Head of caudate nucleus (tissue), 42 donors: ENCODE results near the gene BCL2L11.
A peak's percentile ranks its signal among the peaks of the same experiment; 100 is the strongest.

Experiments
- DNase-seq, 42 donors: peaks; one replicate each; pipeline versions ENCODE4 v3.0.0 to v3.0.0-alpha.2; 2020 to 2021; ENCODE audit warnings: mixed read lengths in 7 of 42
- intact Hi-C: fragments of 100-400 bp; cut with DNase I; formaldehyde crosslinking; loops from one replicate; pipeline ENCODE4 v1.15.0; 2022

BCL2L11 gene

DNA sequence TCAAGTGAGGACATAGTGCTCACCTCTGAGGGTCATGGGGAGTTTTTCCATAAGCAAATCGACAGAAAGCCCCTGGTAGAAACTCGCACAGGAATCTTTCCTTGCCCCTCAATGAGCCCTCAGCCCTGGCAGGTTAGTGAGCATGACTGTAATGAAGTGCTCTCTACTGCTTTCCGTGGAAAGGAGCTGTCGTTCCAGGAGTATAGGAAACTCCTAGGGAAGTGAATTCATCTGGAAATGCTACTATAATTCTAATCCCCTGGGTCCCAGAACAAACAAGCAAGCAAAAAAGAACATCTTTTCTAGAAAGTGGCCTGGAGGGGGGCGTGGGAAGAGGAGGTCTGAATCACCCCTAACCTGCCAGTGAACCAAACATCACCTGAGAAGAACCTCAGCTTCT, 18.1 kb downstream of the BCL2L11 start:
- DNase-seq = no peak
- intact Hi-C loops = no loop called here

DNA sequence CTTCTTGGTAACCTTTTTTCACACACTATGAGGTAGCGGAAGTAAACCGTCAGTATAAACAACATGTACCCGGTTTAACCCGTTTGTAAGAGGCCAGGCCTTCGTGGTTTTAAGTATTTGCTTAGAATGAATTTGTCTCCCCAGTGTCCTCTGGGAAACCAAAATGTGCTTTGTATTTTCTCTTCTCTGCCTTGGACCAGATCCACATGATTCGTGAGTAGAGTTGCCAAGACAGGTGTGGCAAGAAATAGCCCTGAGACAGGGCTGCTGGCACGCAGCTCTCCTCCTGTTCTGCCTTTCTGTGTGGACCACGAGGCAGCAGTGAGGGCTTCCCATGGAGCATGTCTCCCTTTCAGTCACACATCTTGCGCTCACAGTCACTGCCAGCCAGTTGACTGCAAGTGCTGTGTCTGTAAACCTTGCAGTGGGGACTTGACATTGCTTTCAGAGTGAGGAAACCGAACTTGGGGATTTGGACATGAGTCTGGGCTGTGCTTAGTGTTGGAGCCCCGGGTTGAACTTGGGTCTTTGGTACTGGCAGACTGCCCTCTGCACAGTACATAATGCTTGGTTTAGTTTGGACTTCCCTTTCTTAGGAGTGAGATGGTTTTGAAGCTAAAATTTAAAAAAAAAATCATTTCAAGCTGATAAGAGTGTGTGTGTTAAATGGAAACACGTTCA, 19.1 kb downstream of the BCL2L11 start:
- intact Hi-C loops = no loop called here
- no peak for DNase-seq

DNA sequence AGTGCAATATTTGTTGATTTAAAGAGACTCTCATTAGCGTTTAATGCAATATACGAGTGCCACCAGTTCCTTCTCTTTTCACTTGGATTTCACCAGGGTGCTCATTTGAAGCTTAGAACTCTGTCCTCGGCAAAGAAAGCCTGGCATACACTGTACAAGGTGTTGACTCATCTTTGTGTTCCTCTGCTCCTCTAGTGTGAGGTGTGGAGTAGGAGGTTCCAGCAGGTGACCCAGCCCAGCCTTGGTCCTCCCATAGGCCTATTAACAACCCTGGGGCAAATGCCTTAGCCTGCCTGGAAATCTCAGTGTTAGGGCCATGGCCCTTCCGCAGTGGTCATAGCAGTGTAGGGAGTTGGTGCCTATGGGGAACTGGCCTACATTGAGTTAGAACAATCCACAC, 20.1 kb downstream of the BCL2L11 start:
- intact Hi-C loops = no loop called here
- DNase-seq = no peak

DNA sequence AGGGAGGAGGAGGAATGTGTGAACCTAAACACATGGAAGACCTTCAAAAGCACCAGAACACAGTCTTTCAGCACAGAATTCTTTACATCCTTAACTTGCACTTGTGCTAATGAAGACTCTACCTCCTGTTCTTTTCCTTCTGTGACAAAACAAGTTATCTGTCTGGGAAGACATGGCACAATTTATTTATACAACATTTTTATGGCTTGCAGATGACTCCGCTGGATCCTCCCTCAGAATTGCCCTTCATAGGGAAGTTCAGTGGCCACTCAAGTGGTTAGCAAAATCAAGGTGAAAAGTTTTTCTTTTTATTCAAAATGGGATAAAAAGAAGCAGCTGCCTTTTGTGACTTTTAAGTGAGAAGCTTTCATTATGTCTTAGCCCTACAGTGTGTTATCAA, 21.4 kb downstream of the BCL2L11 start:
- no peak for DNase-seq
- intact Hi-C loops = no loop called here

DNA sequence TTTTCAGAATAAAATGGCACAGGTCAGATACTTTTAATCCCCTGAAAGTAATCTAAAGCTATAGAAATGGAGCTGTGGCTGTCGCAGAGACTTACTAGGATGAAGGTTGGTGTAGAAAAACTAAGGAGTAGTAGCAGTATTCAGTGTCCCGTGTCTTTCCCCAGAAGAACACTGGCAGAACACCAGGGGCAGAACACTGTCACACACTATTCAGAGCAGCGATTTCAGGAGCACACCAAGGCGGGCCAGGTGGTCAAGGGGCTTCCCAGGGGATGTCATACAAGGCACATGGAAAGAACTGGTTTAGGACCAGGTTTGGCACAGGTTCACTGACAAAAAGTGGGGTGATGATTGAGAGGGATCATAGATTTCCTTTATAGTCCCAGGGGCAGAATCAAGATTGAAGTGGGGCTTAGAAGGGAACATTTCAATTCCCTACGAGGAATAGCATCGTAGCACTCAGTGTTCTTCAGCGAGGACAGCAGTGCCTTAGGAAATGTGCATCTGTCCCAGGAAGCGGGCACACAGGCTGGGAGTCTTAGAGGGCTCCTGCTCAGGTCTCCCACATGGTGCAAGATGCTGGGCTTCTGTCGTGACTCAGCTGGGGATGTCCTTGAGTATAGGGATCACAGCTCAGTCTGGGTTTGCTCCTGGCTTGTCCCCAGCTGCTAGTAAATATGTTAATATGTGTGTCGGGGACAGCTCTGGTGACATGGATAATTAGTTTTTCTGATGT, 22.6 kb downstream of the BCL2L11 start:
- DNase-seq = no peak
- intact Hi-C loops = no loop called here

DNA sequence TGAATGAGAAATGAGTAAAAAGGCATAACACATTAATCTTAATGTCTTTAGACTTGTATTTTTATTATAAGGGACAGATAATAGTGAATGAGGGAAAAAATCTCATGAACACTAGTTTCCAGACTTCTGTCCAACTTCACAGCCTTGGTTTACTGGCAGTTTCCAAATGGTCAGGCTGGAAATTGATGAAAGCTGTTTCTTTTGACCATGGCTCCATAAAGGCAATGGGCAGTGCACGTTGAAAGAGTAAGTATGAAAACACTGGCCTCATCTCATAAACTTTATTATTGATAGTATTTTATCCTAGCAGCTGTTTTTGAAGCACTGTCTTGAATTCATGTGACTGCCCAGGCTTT, 23.1 kb downstream of the BCL2L11 start:
- intact Hi-C loops = no loop called here
- DNase-seq = no peak

DNA sequence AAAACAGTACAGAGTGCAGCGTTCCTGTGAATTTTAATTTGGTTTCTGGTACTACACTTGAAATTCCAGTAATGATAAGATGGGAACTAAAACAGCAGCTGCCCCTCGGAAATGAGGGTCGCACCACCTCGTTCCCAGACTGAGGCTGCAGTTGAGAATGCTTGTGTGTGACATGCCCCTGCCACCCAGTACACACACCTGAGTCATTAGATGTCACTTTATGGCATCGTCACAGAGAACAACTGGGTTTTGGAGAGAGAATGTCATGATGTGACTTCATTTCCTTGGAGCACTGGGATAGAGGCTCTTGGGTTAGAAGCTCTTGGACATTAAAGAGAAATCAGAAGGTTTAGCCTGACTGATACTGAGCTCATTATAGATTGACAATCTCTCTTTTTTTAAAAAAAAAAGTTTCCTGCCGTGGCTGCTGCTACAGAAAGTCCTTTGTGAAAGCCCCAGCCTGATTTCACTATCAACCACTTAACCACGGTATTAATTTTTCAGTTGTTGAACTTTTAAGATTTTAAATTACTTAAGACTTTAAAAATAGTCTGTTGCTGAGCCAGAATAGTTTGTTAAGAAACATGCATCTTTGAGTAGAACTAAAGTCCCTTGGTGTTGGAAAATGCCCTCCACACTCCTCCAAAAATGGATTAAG, 24.5 kb downstream of the BCL2L11 start:
- DNase-seq = no peak
- intact Hi-C loops = no loop called here

DNA sequence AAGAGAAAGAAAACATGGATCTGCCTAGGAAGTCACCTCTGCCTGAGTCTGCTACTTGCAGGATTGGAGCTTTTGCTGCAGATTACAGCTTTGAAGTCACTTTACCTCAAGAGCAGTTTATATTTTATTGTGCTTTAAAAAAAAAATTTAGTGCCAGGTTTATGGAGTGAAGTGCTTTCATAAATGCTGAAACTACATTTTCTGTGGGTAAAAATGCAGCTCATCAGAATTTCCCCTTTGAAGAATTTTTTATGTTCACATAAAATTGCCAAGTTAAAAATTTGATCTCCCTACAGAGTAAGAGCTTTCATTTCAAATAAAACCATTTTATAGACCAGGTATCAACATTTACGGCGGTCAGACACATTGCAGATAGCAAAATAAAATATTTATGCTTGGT, 25.2 kb downstream of the BCL2L11 start:
- no peak for DNase-seq
- intact Hi-C loops = no loop called here

DNA sequence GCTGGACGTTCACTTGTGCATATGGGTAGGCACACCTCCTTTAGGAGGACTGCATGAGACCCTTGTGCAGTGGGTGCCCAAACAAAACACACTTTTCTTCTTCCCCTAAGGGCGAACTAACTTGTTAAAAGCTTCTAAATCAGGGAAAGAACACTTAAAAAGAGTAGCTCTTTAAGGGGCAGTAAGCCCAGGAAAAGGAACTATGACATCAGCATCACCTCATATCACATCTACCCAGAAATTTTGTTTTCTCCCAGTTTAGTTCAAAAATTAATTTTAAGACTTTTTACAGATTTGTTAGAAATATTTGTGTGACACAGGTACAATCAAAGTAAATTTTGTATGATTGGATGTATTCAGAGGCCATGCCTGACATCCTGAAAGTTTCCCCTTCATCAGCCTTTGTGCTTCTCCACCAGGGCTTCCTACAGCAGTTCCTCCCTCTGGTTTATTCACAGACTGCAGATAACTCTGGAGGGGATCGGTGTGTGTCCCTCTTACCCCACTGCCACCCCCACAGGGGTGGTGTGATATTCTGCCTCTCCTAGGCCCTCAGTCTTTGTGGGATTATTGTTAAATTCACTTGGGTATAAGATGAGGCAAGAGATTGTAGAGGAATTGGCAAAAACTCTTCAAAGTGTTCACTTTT, 27.6 kb downstream of the BCL2L11 start:
- DNase-seq = no peak
- intact Hi-C loops = no loop called here

DNA sequence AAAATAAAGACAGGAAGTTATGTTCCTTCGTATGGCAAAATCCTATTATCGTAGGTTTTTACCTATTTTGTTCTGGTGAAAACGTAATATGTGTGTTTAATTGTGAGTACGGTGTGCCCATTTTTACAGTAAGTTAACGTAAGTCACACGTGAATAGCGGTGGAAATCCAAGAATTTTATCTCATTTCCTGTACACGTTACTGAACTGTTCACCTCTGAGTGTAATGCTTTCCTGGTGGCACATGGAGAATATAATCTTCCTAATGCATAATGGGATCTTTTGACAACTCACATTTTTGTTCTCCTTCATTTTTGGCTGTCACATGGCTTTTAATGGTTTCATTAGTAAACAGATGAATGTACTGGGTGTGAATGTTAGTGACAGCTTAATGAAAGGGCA, 28.2 kb downstream of the BCL2L11 start:
- DNase-seq = no peak
- intact Hi-C loops = no loop called here

DNA sequence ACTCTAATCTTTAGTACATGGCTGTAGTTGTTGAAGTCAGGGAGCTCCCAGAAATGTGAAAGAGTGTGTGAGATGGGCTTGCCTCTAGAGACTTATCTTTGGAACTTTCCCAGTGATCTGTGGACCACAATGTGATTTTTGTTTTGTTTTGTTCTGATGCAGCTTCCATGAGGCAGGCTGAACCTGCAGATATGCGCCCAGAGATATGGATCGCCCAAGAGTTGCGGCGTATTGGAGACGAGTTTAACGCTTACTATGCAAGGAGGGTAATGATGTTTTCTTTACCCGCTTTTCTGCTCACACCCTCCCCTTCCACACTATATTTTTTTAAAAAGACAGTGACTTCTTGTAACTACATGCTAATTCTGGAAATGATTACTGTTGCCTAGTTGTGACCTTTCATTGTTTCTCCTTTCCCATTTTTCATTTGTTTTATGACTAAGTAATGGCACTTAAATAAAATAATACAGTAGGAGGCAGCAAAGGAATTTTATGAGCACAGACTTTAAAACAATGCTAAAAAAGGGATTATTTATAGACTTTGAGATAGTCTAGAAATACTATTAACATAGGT, 29.3 kb downstream of the BCL2L11 start:
- intact Hi-C loops = no loop called here
- no peak for DNase-seq

DNA sequence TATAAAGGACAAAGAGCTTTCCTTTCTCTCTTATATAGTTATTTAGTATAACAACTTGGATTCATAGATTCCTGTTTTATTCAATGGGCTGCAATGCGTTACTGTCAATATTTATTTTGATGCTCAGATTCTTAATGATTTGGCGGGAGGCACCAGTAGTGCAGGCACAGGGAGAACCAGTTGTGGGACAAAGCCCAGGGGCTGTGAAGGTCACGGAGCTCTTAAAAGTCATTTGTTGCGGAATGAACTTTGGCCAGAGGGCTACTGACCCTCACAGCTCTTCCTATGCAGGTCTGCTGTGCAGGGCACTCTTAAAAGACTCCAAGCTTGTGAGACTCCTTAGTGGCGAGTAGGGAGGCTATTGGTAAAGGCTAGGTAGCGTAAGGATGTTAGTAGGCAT, 34.0 kb downstream of the BCL2L11 start:
- intact Hi-C loops = no loop called here
- DNase-seq = no peak

DNA sequence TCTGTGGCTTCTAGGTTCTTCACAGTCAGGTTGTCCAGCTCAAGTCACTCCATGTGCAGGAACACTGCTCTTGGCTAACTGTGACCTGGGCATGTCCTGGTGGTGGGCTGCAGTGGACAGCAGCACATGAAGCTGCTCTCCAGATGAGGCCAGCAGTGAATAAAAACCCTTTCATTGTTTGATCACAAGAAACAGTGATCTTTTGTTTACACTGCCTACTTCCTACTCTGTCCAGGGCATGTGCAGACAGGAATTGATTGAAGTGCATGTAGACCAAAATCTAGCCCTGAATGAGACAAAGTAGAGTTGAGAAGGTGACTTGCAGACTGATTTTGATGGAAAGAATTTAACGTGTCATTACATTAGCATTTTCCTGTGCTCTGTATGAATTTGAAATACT, 34.9 kb downstream of the BCL2L11 start:
- DNase-seq = peak in 6 of 42 donors; percentile 11 to 67 (median 26)
- intact Hi-C loops = no loop called here

DNA sequence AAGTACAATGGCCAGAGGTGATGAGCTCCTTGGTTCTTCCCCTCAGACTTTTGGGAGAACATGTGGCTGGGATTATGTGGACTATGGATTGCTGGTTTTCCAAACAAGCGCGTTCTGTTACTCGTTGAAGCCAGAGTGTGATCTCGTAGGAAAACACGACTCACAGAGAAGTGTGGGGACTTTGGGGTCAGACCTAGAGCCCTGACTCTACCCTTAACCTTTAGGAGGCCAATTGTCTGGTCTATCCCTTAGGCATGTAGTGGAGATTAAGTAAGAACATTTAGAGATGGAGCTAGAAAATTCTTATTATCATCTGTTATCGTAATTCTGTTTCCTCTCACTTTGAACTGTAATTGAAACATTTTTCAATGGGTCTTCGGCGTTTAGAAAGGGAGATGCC, 35.8 kb downstream of the BCL2L11 start:
- no peak for DNase-seq
- intact Hi-C loops = no loop called here

DNA sequence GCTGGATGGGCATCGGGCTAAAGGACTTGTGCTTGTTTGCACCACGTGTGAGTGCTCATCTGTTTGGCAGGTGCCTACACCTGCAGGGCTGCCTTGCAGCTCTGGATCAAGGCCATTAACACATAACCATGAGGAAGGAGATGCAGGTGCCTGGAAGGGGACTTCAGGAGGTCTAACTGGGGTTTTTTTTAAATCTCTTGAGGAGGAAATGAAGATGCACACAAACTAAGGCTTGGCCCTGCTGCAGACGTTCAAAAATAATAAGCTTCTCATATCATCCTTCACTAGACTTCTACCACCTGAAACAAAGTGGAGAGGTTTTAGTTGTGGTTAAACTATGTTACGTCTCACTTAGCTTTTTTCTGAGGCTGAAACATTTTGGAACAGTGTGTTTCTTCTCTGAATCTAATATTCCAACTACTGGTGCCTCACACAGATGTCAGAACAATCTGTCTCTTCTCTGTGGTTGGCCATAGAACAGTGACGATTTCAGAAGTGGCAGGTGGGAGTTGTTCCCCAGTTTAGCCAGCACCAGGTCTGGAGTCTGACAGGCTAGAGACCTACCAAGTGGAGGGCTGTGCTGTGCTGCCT, 36.5 kb downstream of the BCL2L11 start:
- DNase-seq = no peak
- intact Hi-C loops = no loop called here

DNA sequence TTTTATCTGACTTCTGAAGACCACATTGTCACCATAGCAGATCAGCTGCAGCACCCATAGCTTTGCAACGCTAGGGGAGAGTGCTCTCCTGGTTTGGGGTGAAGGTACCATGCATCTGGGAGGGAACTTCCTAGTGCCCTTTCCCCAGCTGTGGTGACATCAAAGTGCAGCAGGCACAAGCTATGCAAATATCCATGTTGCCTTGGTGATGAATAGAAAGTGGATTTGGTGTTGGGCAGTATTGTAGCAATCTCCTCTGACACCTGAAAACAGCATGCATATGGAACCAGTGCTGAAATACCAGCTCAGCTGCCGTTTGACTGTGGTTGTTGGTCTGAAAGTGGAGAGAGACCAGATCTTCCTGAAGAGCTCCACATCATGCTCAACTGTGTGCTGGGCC, 37.1 kb downstream of the BCL2L11 start:
- intact Hi-C loops = no loop called here
- DNase-seq = no peak

DNA sequence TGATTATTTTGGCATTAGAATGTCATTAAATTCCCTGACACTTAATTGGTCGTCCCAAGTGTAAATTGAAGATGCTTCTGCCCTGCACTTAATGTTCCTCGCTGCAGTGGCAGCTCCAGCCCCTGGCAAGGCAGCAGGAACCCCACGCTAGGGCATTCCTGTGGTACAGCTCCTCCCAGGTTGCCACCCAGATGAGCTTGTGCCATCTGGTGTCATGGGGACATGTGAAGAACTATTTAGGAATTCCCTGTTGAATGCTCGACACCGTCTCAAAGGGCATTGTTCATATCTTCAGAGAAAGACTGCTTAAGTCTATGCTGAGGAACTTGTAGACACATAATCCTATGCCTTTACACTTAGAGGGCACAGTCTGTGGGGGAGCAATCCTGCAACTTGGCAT, 38.9 kb downstream of the BCL2L11 start:
- no peak for DNase-seq
- intact Hi-C loops = loop anchor here (5.0 kb wide), 1 partner anchor 37 kb away; the partner anchor contains the start of gene BCL2L11

DNA sequence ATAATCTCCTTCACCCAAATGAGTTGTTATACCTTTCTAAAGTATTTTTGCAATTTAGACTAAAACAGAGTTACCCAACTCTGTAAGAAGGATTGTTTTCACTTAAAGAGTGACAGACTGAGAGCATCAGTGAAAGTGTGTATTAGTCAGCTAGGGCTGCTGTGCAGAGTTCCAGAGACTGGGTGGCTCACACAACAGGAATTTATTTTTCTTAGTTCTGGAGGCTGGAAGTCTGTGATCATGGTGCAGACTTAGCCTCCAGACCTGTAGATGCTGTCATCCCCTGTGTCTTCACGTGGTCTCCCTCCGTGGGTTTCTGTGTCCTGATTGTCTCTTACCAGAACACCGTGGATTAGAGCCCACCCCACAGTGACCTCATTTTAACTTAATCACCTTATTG, 40.0 kb downstream of the BCL2L11 start:
- DNase-seq = no peak
- intact Hi-C loops = loop anchor here (5.0 kb wide), 1 partner anchor 38 kb away; the partner anchor contains the start of gene BCL2L11

DNA sequence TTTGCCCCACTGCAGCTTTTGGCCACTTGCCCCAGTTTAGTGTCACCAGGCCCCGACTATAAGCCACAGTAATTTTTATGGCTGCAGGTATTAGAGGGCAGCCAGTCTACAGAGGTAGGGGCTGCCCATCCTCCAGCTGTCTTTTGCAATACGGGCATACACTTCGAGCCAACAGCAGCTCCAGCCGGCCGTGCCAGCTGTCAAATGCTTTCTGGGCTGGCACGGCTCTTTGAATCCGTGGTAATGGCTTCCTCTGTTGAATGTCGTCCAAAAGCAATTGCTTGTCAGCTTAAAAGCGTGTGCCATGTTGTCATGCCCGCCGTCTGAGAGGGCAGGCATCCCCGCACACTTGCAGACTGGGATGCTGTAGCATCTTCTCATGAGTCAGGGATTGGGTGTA, 41.3 kb downstream of the BCL2L11 start:
- peak; percentile 27 to 86 (median 70) for DNase-seq
- intact Hi-C loops = loop anchor here (5.0 kb wide), 1 partner anchor 40 kb away; the partner anchor contains the start of gene BCL2L11
